Measurements from ENCODE around the gene UNC5A.

UNC5A gene

DNA sequence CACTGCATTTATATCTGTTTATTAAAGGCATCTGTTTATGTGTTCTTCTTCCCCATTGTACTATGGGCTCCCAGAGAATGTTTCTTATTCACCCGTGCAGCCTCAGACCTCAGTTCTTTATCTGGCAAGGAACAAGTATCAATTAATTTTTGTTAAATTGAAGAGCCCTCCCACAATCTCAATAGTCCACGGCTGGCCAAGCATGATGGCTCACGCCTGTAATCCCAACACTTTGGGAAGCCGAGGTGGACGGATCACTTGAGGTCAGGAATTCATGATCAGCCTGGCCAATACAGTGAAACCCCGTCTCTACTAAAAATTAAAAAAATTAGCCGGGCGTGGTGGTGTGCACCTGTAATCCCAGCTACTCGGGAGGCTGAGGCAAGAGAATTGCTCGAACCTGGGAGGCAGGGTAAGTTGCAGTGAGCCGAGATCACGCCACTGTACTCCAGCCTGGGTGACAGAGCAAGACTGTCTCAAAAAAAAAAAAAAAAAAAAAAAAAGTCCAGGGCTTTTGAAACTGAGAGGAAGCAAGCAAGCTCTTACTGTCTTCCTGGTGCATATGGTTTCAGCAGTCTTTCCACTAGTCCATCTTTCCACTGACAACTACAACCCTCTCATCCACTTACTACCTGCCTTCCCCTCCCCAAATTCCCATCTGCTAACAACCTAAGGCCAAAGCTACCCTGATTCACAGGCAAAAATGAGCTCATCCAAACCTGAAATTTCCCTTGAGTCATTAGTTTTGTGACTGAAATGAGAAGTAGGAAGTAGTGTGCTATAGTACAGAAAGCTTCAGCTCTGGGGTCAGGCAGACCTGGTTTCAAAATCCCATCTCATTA is 91.1 kb downstream of the UNC5A start:
- DNase-seq = no peak

DNA sequence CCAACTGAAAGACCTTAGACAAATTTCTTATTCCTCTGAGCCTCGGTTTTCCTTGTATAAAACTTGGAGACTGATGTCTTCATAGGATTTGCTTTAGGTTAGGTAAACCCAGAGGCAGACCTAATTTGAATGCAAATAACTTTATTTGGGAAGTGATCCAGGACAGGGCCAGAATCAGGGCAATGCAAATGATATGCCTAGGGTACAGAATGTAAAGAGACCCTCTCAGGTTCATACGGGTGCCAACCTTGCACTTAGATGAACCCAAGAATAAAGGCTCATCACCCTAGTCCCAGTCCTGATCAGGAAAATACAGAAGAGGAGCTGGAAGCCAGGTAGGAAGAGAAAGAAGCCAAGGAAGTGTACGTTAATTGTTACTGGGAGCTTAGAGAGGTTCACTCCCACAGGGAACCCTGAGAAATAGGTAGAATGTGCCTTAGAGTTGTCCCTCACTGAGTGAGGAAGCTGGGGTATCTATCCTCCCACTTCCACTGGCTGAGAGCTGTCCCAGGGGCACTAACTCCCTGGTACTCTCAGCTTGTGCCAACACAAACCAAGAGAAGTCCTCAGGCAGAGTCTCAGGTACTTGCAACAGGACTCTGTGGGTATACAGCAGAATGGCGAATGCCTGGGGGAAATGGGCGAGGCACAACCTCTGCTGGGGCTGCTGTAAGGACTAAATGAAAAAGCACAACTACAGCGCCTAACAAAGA is 91.9 kb downstream of the UNC5A start:
- no peak for DNase-seq

DNA sequence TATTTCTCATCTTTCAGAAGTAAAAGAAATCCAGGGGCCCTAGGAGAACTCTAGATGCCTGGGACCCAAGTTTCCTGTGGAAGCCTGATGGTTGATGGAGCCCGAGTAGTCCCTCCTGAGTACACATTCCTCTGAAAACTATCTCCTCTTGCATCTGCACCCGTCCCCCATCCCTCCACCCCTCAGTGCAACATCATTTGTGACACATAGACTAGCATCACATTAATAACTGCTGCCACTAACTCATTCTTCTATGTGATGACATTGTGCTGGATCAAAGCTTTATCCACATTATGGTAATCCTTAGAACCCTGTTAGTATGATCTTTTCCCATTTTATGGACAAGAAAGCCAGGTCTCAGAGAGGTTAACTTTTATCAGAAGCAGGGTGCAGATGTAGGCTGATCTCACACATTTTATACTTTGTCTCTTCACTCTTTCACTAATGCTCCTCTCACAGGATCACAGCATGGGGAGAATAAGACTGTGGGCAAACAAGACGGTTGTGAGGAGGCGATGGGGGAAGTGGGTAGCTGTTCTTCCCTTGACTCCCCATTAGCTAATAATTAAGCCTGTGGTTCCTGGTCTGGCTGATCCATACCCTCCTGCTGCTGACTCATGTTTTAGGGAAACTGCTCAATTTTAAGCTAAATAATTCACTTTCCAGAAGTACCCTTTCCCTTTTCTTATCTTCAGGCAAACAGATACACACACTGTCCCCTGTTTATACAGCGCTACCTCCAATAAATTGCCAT is 92.7 kb downstream of the UNC5A start:
- DNase-seq = no peak

DNA sequence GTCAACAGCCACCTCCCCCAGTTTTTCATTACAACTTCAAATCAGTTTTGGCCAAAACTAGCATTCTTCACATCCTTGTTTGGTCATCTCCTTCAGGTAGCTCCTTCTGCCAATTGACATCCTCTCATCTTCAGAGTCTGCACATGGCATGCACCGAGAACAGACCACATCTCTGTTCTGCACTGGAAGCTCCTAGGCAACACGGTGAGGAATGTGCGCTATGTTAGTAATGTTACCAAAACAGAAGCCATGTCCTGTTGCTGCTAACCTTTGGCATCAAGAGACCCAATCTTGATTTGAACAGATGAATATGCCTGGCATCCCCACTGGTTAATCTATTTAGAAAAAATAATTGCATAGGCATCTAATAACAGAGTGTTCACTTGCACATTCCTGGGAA is 93.9 kb downstream of the UNC5A start:
- DNase-seq = no peak

DNA sequence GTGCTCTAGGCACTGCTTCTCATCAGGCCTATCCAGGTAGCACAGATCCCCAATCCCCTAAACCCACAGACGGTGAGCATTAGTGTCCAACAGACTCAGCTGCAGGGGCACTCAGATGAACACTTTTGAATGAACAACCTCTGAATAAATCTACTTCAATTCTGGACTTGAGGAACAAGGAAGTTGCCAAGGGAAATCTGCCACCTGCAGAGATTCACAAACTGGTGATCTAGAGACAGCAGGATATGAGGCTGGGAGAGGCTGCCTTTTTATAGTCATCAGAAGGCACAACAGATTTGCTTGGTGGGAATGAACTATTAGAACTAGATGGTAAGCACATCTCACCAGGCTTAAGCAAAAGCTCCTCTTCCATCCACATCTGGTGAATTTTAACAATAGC is 95.8 kb downstream of the UNC5A start:
- DNase-seq = no peak

DNA sequence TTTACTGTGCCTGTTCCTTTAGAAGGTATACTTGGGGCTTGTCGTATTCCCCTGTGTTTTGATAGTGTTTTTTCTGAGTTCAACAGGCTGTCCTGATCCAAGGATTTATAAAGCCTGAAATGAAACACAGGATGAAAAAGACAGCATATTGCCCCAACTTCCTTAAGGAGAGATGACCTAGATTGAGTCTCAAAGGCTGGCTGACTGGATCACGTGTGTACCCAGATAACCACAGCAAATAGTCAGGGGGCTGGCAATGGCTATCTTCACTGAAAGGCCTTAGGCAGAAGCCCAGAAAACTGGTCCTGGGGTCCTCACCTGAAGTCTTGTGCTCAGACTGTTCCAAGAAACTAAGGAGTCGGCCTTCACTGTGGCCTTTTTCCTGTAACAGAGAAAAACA is 96.4 kb downstream of the UNC5A start:
- no peak for DNase-seq

DNA sequence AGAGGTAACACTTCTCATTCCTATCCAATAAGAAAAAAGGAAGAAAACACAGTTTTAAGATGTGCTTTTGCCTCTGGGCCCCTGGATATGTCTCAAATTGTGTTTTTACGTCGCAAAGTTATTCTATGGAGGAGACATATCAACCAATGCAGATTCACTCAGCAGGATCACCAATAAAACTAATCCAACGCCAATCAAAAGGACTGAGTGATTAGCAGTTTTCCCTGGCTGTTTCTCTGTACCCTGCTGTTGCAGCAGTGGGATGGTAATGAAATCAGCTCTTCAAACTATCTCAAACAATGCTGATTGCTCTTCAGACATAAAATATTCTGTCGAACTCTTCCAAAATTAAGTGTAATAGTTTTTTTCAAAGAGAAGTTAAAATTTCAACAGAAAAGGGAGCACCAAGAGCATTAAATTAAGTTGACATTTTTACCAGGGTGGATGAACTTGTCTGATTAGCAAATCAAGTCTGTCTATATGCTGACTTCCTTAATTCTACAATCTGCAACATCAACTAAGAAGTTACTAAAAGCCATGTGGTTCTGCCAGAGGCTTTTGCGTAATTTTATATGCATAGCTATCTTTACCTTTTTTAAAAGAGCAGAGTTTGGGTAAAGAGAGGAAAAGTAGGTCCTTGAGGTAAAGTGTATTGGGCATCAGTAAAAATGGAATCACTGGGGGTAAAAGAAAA is 98.5 kb downstream of the UNC5A start:
- no peak for DNase-seq

DNA sequence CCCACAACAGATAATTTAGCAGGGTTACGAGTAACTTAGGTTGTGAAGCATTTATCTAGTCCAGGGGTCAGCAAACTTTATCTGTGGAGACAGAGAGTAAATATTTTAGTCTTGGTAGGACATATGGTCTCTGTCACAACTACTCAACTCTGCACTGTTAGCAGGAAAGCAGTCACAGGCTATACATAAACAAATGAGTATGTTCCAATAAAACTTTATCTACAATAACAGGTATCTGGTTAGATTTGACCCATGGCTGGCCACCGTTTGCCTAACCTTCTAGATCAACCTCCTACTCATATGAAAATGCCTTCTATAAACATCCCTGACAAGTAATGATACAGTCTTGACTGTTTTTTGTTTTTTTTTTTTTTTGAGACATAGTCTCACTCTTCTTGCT is 101.8 kb downstream of the UNC5A start:
- no peak for DNase-seq

DNA sequence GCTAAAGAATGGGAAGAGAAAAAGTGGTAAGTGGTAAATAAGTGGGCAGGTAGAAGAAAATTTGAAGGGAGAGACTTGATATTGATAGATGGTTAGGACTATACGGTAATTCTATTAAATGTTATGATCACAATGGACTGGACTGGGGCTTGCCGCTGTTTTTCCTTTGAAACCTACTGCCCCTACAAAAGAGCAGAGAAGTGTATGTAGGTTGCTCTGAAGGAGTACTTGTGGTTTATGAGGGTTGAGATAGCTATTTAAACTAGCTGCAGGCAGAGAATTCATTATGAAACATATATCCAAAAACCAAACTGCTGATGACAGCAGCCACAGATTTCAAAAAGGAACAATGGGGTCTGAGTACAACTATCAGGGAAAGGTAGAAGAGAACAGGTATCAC is 105.5 kb downstream of the UNC5A start:
- no peak for DNase-seq

DNA sequence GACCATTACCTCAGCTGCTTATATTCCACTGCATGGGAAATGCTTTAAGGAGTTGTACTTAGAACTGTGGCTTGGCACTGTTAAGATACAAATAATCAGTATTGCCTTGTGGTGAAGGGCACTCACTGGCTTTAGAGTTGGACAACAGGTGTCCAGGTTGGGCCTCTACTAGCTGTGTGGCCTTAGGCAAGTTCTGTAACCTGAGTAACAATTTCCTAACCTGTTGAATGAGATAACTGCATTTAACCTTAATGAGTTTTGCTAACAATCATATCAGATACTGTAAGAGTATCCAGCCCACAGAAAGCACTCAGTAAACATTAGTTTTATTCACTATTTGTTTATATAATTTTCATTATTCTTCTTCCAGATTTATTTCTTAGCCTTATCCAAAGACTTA is 106.0 kb downstream of the UNC5A start:
- no peak for DNase-seq

DNA sequence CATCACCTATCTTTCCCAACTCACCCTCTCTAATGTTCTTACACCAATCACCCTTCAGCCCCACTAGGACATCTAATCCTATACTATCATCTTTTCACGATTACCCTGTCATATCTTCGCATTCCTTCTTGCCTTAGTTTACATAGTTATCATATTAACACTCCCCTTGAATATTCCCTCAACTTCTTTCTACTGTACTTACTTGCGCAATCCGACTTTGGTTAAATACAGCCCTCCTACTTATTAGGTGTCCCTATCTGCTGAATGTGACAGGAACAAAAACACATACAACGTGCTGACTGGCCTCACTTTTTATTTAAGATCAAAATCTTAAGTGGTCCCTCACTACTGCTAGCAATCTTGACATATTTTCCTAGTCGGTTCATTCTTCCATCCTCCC is 108.3 kb downstream of the UNC5A start:
- DNase-seq = no peak

DNA sequence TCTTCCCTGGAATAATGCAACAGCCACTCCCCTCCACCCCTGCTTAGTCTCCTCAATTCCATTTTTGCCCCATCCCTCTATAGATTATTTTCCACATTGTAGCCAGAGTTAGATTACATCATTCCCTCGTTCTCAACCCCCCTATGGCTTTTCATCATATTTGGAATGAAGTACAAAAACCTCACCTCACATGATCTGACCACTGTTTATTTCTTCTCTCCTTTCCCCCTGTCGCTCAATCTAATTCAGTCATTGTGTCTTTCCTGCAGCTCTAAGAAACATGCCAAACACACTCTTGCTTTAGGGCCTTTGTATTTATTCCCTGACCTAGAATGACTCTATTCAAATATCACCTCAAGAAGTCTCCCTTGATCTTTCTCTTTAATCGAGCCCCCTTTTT is 111.4 kb downstream of the UNC5A start:
- no peak for DNase-seq

DNA sequence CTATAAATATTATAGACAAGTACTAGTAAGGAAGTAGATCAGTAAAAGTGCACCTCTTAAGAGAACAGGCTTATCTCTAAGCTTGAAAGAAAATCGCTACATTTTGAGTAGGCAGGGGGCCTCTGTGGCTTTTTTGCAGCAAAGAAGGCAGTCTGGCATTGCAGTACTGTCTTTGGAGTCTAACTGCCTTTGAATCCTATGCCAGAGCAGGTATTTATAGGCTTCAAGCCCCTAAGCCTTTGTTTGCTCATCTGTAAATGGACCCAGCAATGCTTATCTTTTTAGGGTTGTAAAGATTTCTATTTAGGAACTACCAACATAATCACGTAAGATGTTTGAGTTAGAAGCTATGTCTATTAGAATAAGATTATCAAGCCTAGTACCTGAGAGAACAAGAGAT is 112.5 kb downstream of the UNC5A start:
- no peak for DNase-seq

DNA sequence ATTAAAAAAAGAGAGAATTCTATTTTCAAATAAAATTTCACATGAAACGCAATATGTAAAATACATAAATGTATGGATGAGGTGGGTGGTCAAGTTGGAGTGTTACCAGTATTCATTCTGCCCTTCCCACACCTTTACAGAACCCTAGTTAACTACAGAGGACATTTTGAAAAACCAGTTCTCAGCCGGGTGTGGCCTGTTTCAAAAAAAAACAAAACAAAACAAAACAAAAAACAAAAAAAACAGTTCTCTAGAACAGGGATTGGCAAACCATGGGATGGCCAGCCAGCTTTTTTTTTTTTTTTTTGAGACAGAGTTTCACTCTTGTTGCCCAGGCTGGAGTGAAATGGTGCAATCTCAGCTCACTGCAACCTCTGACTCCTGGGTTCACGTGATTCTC is 117.2 kb downstream of the UNC5A start:
- DNase-seq = no peak

DNA sequence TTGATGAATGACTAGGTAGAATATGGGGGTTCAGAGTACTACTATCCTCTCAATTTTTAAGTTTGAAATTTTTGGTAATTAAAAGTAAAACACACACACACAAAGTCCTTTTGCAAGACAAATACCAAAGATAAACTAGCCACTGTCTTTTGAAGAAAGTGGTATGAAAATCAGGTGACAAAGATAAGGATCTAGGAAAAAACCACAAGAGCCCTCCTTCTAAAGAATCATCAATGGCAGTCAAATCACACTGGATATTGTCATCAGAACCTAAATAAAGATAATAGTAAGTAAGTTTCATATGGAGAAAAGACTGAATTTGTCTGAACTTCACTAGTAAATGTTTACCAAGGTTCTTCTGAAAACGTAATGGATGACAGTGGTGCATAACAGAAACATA is 119.3 kb downstream of the UNC5A start:
- DNase-seq = no peak

Measured in activated effector memory CD4-positive, alpha-beta T cell treated with anti-CD3 and anti-CD28 coated beads, Interleukin-2, amount 50 U/mL, for 16 hours (primary cell).